ENCODE results near the gene RAP1GDS1. TPM values are rescaled to one million over a fixed set of nuclear protein-coding genes. Genes with fewer than 3 reads are reported as not detected.
"Not testable (repeated sequence)": the region's sequence is repeated elsewhere in the genome, so short reads cannot be mapped to it uniquely, and the experiment has no call there.

The RAP1GDS1 gene
- total RNA-seq, 1 donor from 2014 or later, result 64.5 TPM

GRCh38 chr4:98327694-98328093 lies 66.5 kb downstream of the RAP1GDS1 start:
- H3K9me3 Mint-ChIP-seq (ENCODE audit: unreplicated experiment), result peaks cover 2% of the 10 kb centered on the region

GRCh38 chr4:98329879-98330640 lies 68.9 kb downstream of the RAP1GDS1 start:
- not testable (repeated sequence) for H3K27me3 Mint-ChIP-seq (ENCODE audit: low read depth, unreplicated experiment); H3K4me1 ChIP-seq (ENCODE audit: insufficient read depth, low read length); H3K4me3 ChIP-seq (ENCODE audit: insufficient read depth, low read depth, low read length); H2AFZ ChIP-seq (ENCODE audit: low read depth, low read length); H3K27ac ChIP-seq (ENCODE audit: low read depth, low read length); H3K9ac ChIP-seq (ENCODE audit: low read length); H3K27me3 ChIP-seq (ENCODE audit: insufficient read depth, low read length); H4K20me1 ChIP-seq (ENCODE audit: insufficient read depth, low read length); H3K27ac Mint-ChIP-seq (ENCODE audit: unreplicated experiment); H3K4me1 Mint-ChIP-seq (ENCODE audit: low read depth, unreplicated experiment); H3K9me3 ChIP-seq (ENCODE audit: insufficient read depth, low read depth, low read length); H3K36me3 Mint-ChIP-seq (ENCODE audit: low read depth, unreplicated experiment); H3K36me3 ChIP-seq (ENCODE audit: insufficient read depth, low read length); H3K4me3 Mint-ChIP-seq (ENCODE audit: unreplicated experiment); H3K79me2 ChIP-seq (ENCODE audit: insufficient read depth, low read length); H3K9me3 Mint-ChIP-seq (ENCODE audit: unreplicated experiment); H3K4me2 ChIP-seq (ENCODE audit: low read length); FAIRE-seq; DNase-seq (ENCODE audit: low read depth)

More at GRCh38 chr4:98327694-98328093, 66.5 kb downstream of the RAP1GDS1 start:
- no peak overlapping the region for H3K27ac ChIP-seq (ENCODE audit: low read depth, low read length)
- H3K4me2 ChIP-seq (ENCODE audit: low read length), result no peak overlapping the region
- H3K79me2 ChIP-seq (ENCODE audit: insufficient read depth, low read length), result peaks cover 5% of the 10 kb centered on the region
- no peaks in the 10 kb centered on the region for H3K4me1 ChIP-seq (ENCODE audit: insufficient read depth, low read length)
- no peak overlapping the region for H2AFZ ChIP-seq (ENCODE audit: low read depth, low read length)
- H3K36me3 Mint-ChIP-seq (ENCODE audit: low read depth, unreplicated experiment), result peaks cover 9% of the 10 kb centered on the region
- no peak overlapping the region for H3K4me3 Mint-ChIP-seq (ENCODE audit: unreplicated experiment)
- H3K36me3 ChIP-seq (ENCODE audit: insufficient read depth, low read length), result no peaks in the 10 kb centered on the region
- FAIRE-seq (no peak), DNase-seq (ENCODE audit: low read depth) (no peak)
- no peaks in the 10 kb centered on the region for H3K4me1 Mint-ChIP-seq (ENCODE audit: low read depth, unreplicated experiment)
- no peaks in the 10 kb centered on the region for H3K27me3 ChIP-seq (ENCODE audit: insufficient read depth, low read length)
- no peak overlapping the region for H3K4me3 ChIP-seq (ENCODE audit: insufficient read depth, low read depth, low read length)
- no peaks in the 10 kb centered on the region for H3K9me3 ChIP-seq (ENCODE audit: insufficient read depth, low read depth, low read length)
- H3K9ac ChIP-seq (ENCODE audit: low read length), result no peak overlapping the region
- TF ChIP-seq EZH2 (IDR thresholded peaks at IDR 0.05; ENCODE audit: insufficient read depth, low read length), result no peak
- no peak for TF ChIP-seq CTCF (IDR thresholded peaks at IDR 0.05; ENCODE audit: insufficient read depth, low read depth, low read length)
- H3K27me3 Mint-ChIP-seq (ENCODE audit: low read depth, unreplicated experiment), result no peaks in the 10 kb centered on the region
- no peaks in the 10 kb centered on the region for H4K20me1 ChIP-seq (ENCODE audit: insufficient read depth, low read length)
- H3K27ac Mint-ChIP-seq (ENCODE audit: unreplicated experiment), result no peak overlapping the region

GRCh38 chr4:98332017-98332416 lies 70.8 kb downstream of the RAP1GDS1 start:
- no peak for FAIRE-seq
- H3K36me3 Mint-ChIP-seq (ENCODE audit: low read depth, unreplicated experiment), result peaks cover 9% of the 10 kb centered on the region
- peaks cover 5% of the 10 kb centered on the region for H3K79me2 ChIP-seq (ENCODE audit: insufficient read depth, low read length)

More at GRCh38 chr4:98332017-98332416, 70.8 kb downstream of the RAP1GDS1 start:
- no peak overlapping the region for H3K9ac ChIP-seq (ENCODE audit: low read length)
- no peak overlapping the region for H2AFZ ChIP-seq (ENCODE audit: low read depth, low read length)
- no peaks in the 10 kb centered on the region for H3K4me1 ChIP-seq (ENCODE audit: insufficient read depth, low read length)
- no peak overlapping the region for H3K4me3 ChIP-seq (ENCODE audit: insufficient read depth, low read depth, low read length)
- Mint-ChIP-seq H3K4me3 (ENCODE audit: unreplicated experiment) (no peak overlapping the region), H3K4me1 (ENCODE audit: low read depth, unreplicated experiment) (peaks cover 5% of the 10 kb centered on the region), H3K27me3 (ENCODE audit: low read depth, unreplicated experiment) (no peaks in the 10 kb centered on the region), H3K27ac (ENCODE audit: unreplicated experiment) (no peak overlapping the region), H3K9me3 (ENCODE audit: unreplicated experiment) (peaks cover 2% of the 10 kb centered on the region)
- H3K27me3 ChIP-seq (ENCODE audit: insufficient read depth, low read length), result no peaks in the 10 kb centered on the region
- H4K20me1 ChIP-seq (ENCODE audit: insufficient read depth, low read length), result peaks cover 4% of the 10 kb centered on the region
- TF ChIP-seq CTCF (IDR thresholded peaks at IDR 0.05; ENCODE audit: insufficient read depth, low read depth, low read length) (no peak), EZH2 (IDR thresholded peaks at IDR 0.05; ENCODE audit: insufficient read depth, low read length) (no peak)
- H3K36me3 ChIP-seq (ENCODE audit: insufficient read depth, low read length), result no peaks in the 10 kb centered on the region
- DNase-seq (ENCODE audit: low read depth), result no peak
- H3K9me3 ChIP-seq (ENCODE audit: insufficient read depth, low read depth, low read length), result no peaks in the 10 kb centered on the region
- H3K27ac ChIP-seq (ENCODE audit: low read depth, low read length), result no peak overlapping the region
- no peak overlapping the region for H3K4me2 ChIP-seq (ENCODE audit: low read length)

Data from astrocyte (in vitro differentiated cells and primary cell).